HEK293 (cell line): ENCODE measurements around the gene PRKAG3.

ENCODE experiments used
- CTCF ChIA-PET: fragments of 350-600 bp; formaldehyde crosslinking; extraction: SDS; loops from one replicate; lab custom pipeline; 2021; ENCODE audit warnings: antibody characterized with exemption; lab: Yijun Ruan, JAX
- POLR2A ChIA-PET: fragments of 300-600 bp; formaldehyde crosslinking; extraction: SDS; loops from one replicate; lab custom pipeline; 2020; ENCODE audit warnings: antibody characterized with exemption, inconsistent platforms; lab: Yijun Ruan, JAX
- H3K27ac ChIP-seq: fragments of 200-500 bp; sonication (Bioruptor generic); 2 replicates; pipeline ENCODE4 v1.5.1; 2014; ENCODE audit warnings: low read depth, low read length, control low read depth, inconsistent platforms; ENCODE audit errors: extremely low read depth
- H3K36me3 ChIP-seq, 2 experiments: fragments of 200-500 bp in 1 of 2; sonication (Bioruptor generic) in 1 of 2; 1 replicate in 1 of 2; 2 replicates in 1 of 2; pipeline ENCODE4 v1.5.1; 2014 to 2017; ENCODE audit warnings: inconsistent platforms in 2 of 2, low read length in 2 of 2; ENCODE audit not compliant: control insufficient read depth in 2 of 2, insufficient read depth in 1 of 2
- H3K4me1 ChIP-seq: fragments of 200-500 bp; sonication (Bioruptor generic); 2 replicates; pipeline ENCODE4 v1.5.1; 2014; ENCODE audit warnings: mild to moderate bottlenecking, low read length, inconsistent platforms; ENCODE audit not compliant: control insufficient read depth, insufficient read depth
- H3K4me3 ChIP-seq: 2 replicates; pipeline ENCODE4 v1.5.1; 2011; ENCODE audit warnings: low read depth, mild to moderate bottlenecking, control low read depth, low read length, moderate library complexity
- H3K9me3 ChIP-seq: fragments of 200-500 bp; sonication (Bioruptor generic); 2 replicates; pipeline ENCODE4 v1.5.1; 2014; ENCODE audit warnings: low read depth, low read length, inconsistent platforms; ENCODE audit not compliant: control insufficient read depth, insufficient read depth
- BCL11B ChIP-seq: fragments of 450-650 bp; formaldehyde crosslinking; IDR thresholded peaks from 2 replicates; pipeline ENCODE4 v1.5.1; 2016; ENCODE audit warnings: low read depth, missing biosample characterization, missing genetic modification characterization
- GLIS1 ChIP-seq: fragments of 450-650 bp; formaldehyde crosslinking; IDR thresholded peaks from 2 replicates; pipeline ENCODE4 v1.5.1; 2016; ENCODE audit warnings: missing biosample characterization, missing genetic modification characterization
- HOXA7 ChIP-seq: sonication (generic); formaldehyde crosslinking; IDR thresholded peaks from 2 replicates; pipeline ENCODE4 v1.8.1; 2022; ENCODE audit warnings: missing genetic modification reagents, borderline replicate concordance
- INSM2 ChIP-seq: fragments of 450-650 bp; formaldehyde crosslinking; IDR thresholded peaks from 2 replicates; pipeline ENCODE4 v1.5.1; 2016; ENCODE audit warnings: missing biosample characterization, missing genetic modification characterization
- KLF16 ChIP-seq: fragments of 450-650 bp; formaldehyde crosslinking; IDR thresholded peaks from 2 replicates; pipeline ENCODE4 v1.5.1; 2017; ENCODE audit warnings: missing biosample characterization, missing genetic modification characterization
- KLF17 ChIP-seq: fragments of 450-650 bp; formaldehyde crosslinking; IDR thresholded peaks from 2 replicates; pipeline ENCODE4 v1.5.1; 2016; ENCODE audit warnings: missing biosample characterization, missing genetic modification characterization
- PATZ1 ChIP-seq: fragments of 450-650 bp; formaldehyde crosslinking; IDR thresholded peaks from 2 replicates; pipeline ENCODE4 v1.5.1; 2016; ENCODE audit warnings: missing biosample characterization, missing genetic modification characterization
- PRDM4 ChIP-seq: fragments of 450-650 bp; formaldehyde crosslinking; IDR thresholded peaks from 2 replicates; pipeline ENCODE4 v1.5.1; 2017; ENCODE audit warnings: missing biosample characterization, missing genetic modification characterization
- SALL2 ChIP-seq: fragments of 450-650 bp; formaldehyde crosslinking; IDR thresholded peaks from 2 replicates; pipeline ENCODE4 v1.5.0; 2017; ENCODE audit warnings: missing biosample characterization, mild to moderate bottlenecking, missing genetic modification characterization, borderline replicate concordance
- WT1 ChIP-seq: fragments of 450-650 bp; formaldehyde crosslinking; IDR thresholded peaks from 2 replicates; pipeline ENCODE4 v1.5.1; 2016; ENCODE audit warnings: missing biosample characterization, missing genetic modification characterization
- ZBTB1 ChIP-seq: fragments of 450-650 bp; formaldehyde crosslinking; IDR thresholded peaks from 2 replicates; pipeline ENCODE4 v1.5.1; 2016; ENCODE audit warnings: missing biosample characterization, missing genetic modification characterization
- ZBTB17 ChIP-seq: fragments of 450-650 bp; formaldehyde crosslinking; IDR thresholded peaks from 2 replicates; pipeline ENCODE4 v1.5.1; 2016; ENCODE audit warnings: missing biosample characterization, missing genetic modification characterization
- ZEB2 ChIP-seq: fragments of 450-650 bp; formaldehyde crosslinking; IDR thresholded peaks from 2 replicates; pipeline ENCODE4 v1.5.1; 2016; ENCODE audit warnings: missing biosample characterization, missing genetic modification characterization
- ZNF132 ChIP-seq: fragments of 450-650 bp; formaldehyde crosslinking; IDR thresholded peaks from 2 replicates; pipeline ENCODE4 v1.5.1; 2017; ENCODE audit warnings: missing biosample characterization, missing genetic modification characterization, borderline replicate concordance
- ZNF138 ChIP-seq: fragments of 450-650 bp; formaldehyde crosslinking; IDR thresholded peaks from 2 replicates; pipeline ENCODE4 v1.5.1; 2016; ENCODE audit warnings: missing biosample characterization, missing genetic modification characterization, borderline replicate concordance
- ZNF184 ChIP-seq: fragments of 450-650 bp; IDR thresholded peaks from 2 replicates; pipeline ENCODE4 v1.5.1; 2018; ENCODE audit warnings: missing biosample characterization, mild to moderate bottlenecking, missing genetic modification characterization
- ZNF280C ChIP-seq: fragments of 450-650 bp; formaldehyde crosslinking; IDR thresholded peaks from 2 replicates; pipeline ENCODE4 v1.5.1; 2016; ENCODE audit warnings: missing biosample characterization, missing genetic modification characterization
- ZNF37A ChIP-seq: fragments of 450-650 bp; IDR thresholded peaks from 2 replicates; pipeline ENCODE4 v1.5.1; 2018; ENCODE audit warnings: missing biosample characterization, missing genetic modification characterization
- ZNF394 ChIP-seq: fragments of 450-650 bp; formaldehyde crosslinking; IDR thresholded peaks from 2 replicates; pipeline ENCODE4 v1.5.1; 2016; ENCODE audit warnings: missing biosample characterization, missing genetic modification characterization, mild to moderate bottlenecking, moderate library complexity, borderline replicate concordance
- ZNF488 ChIP-seq: fragments of 450-650 bp; formaldehyde crosslinking; IDR thresholded peaks from 2 replicates; pipeline ENCODE4 v1.5.1; 2016; ENCODE audit warnings: missing biosample characterization, missing genetic modification characterization
- ZNF510 ChIP-seq: fragments of 450-650 bp; formaldehyde crosslinking; IDR thresholded peaks from 2 replicates; pipeline ENCODE4 v1.5.1; 2018; ENCODE audit warnings: mild to moderate bottlenecking, missing genetic modification characterization, missing biosample characterization; ENCODE audit not compliant: insufficient replicate concordance
- ZNF548 ChIP-seq: fragments of 450-650 bp; formaldehyde crosslinking; IDR thresholded peaks from 2 replicates; pipeline ENCODE4 v1.5.1; 2016; ENCODE audit warnings: missing biosample characterization, missing genetic modification characterization
- ZNF560 ChIP-seq: fragments of 450-650 bp; formaldehyde crosslinking; IDR thresholded peaks from 2 replicates; pipeline ENCODE4 v1.5.1; 2017; ENCODE audit warnings: missing biosample characterization, missing genetic modification characterization, borderline replicate concordance
- ZNF76 ChIP-seq: fragments of 450-650 bp; formaldehyde crosslinking; IDR thresholded peaks from 2 replicates; pipeline ENCODE4; 2016; ENCODE audit warnings: low read depth, missing biosample characterization, missing genetic modification characterization, borderline replicate concordance
- ZNF777 ChIP-seq: fragments of 450-650 bp; formaldehyde crosslinking; IDR thresholded peaks from 2 replicates; pipeline ENCODE4 v1.5.1; 2017; ENCODE audit warnings: missing biosample characterization, missing genetic modification characterization, borderline replicate concordance
- ZNF792 ChIP-seq: fragments of 450-650 bp; formaldehyde crosslinking; IDR thresholded peaks from 2 replicates; pipeline ENCODE4 v1.5.1; 2016; ENCODE audit warnings: missing biosample characterization, missing genetic modification characterization
- ZSCAN23 ChIP-seq: fragments of 450-650 bp; formaldehyde crosslinking; IDR thresholded peaks from 2 replicates; pipeline ENCODE4 v1.5.1; 2016; ENCODE audit warnings: missing biosample characterization, missing genetic modification characterization

Gene PRKAG3

GRCh38 chr2:218807626-218808025, 24.0 kb downstream of the PRKAG3 start (continued):
- TF ChIP-seq KLF17 (tag by site-specific recombination), result 0 out of 2 replicates have a peak, but pooled peaks have one; percentile 38
- TF ChIP-seq ZBTB17 (tag by site-specific recombination), result peak; percentile 47; the same call in 1 of the 2 replicates
- 0 out of 2 replicates have a peak, but pooled peaks have one; percentile 16 for TF ChIP-seq PATZ1 (tag by site-specific recombination)
- no peak for TF ChIP-seq ZNF138 (tag by site-specific recombination)
- TF ChIP-seq KLF16 (tag by site-specific recombination), result no peak
- TF ChIP-seq GLIS1 (tag by site-specific recombination), result peak; percentile 60
- no peak for TF ChIP-seq ZSCAN23 (tag by site-specific recombination)
- no peak for TF ChIP-seq ZNF132
- peak; percentile 17; the same call in 1 of the 2 replicates for TF ChIP-seq WT1
- TF ChIP-seq ZNF76 (tag by site-specific recombination), result no peak
- TF ChIP-seq ZNF510 (tag by site-specific recombination), result no peak
- no peak for TF ChIP-seq ZNF184 (tag by site-specific recombination)
- TF ChIP-seq ZNF488 (tag by site-specific recombination), result no peak
- no peak for TF ChIP-seq ZNF777
- no peak for TF ChIP-seq ZNF560 (tag by site-specific recombination)
- TF ChIP-seq ZNF792, result no peak
- no peak for TF ChIP-seq ZBTB1 (tag by site-specific recombination)
- TF ChIP-seq ZNF37A (tag by site-specific recombination), result no peak

GRCh38 chr2:218806346-218806978, 25.1 kb downstream of the PRKAG3 start:
- no peaks in the 10 kb centered on the region for H3K9me3 ChIP-seq
- H3K4me3 ChIP-seq, result no peak overlapping the region
- no peaks in the 10 kb centered on the region for H3K36me3 ChIP-seq
- CTCF ChIA-PET, result interaction anchor here (0.7 to 1.2 kb wide), 2 partner anchors 11 to 76 kb away, joined by 3 read pairs; no protein-coding TSS in a partner anchor
- peak overlapping the region; percentile 72 for H3K27ac ChIP-seq
- POLR2A ChIA-PET, result no interaction called here
- peaks cover 14% of the 10 kb centered on the region for H3K4me1 ChIP-seq
- no peak for TF ChIP-seq HOXA7
- peak; percentile 45; the same call in 1 of the 2 replicates for TF ChIP-seq PRDM4 (tag by site-specific recombination)
- no peak for TF ChIP-seq ZNF280C (tag by site-specific recombination)
- no peak for TF ChIP-seq BCL11B (tag by site-specific recombination)
- 0 out of 2 replicates have a peak, but pooled peaks have one; percentile 19 for TF ChIP-seq ZSCAN23 (tag by site-specific recombination)
- TF ChIP-seq SALL2 (tag by site-specific recombination), result no peak
- no peak for TF ChIP-seq ZNF394 (tag by site-specific recombination)
- peak; percentile 51; the same call in 1 of the 2 replicates for TF ChIP-seq ZEB2 (tag by site-specific recombination)
- TF ChIP-seq ZNF548 (tag by site-specific recombination), result no peak
- 0 out of 2 replicates have a peak, but pooled peaks have one; percentile 28 for TF ChIP-seq INSM2
